ENCODE data around the gene FMO5.

GRCh38 chr1:147162093-147162492 lies 63.0 kb downstream of the FMO5 start:
- TF ChIP-seq CTCF (IDR thresholded peaks at IDR 0.05) (no peak), POLR2A (IDR thresholded peaks at IDR 0.05) (no peak)
